ENCODE measurements around the gene RNF103.
"Not testable (repeated sequence)": the region's sequence is repeated elsewhere in the genome, so short reads cannot be mapped to it uniquely, and the experiment has no call there.

The RNF103 gene

GRCh38 chr2:86622519-86623042 is 1.1 kb downstream of the RNF103 start:
- DNase-seq: peak; percentile 56

- no peak for DNase-seq
Observed at GRCh38 chr2:86621280-86621943, 2.3 kb downstream of the RNF103 start.

GRCh38 chr2:86617738-86618137 is 5.9 kb downstream of the RNF103 start:
- no peak for DNase-seq

- DNase-seq: no peak
Observed at GRCh38 chr2:86617153-86617552, 6.5 kb downstream of the RNF103 start.

GRCh38 chr2:86616502-86616901 is 7.2 kb downstream of the RNF103 start:
- DNase-seq: no peak

- no peak for DNase-seq
Observed at GRCh38 chr2:86615596-86615995, 8.1 kb downstream of the RNF103 start.

GRCh38 chr2:86613515-86613914 is 10.2 kb downstream of the RNF103 start:
- no peak for DNase-seq

- no peak for DNase-seq
Observed at GRCh38 chr2:86610871-86611270, 12.8 kb downstream of the RNF103 start.

- DNase-seq: no peak
Observed at GRCh38 chr2:86608832-86609410, 14.7 kb downstream of the RNF103 start.

- no peak for DNase-seq
Observed at GRCh38 chr2:86603905-86604304, 19.8 kb downstream of the RNF103 start.

GRCh38 chr2:86598966-86599365 is 24.7 kb downstream of the RNF103 start:
- no peak for DNase-seq

- no peak for DNase-seq
Observed at GRCh38 chr2:86596118-86596517, 27.5 kb downstream of the RNF103 start.

GRCh38 chr2:86593266-86593665 is 30.4 kb downstream of the RNF103 start:
- DNase-seq: no peak

- DNase-seq: no peak
Observed at GRCh38 chr2:86592547-86593230, 31.0 kb downstream of the RNF103 start.

- DNase-seq: not testable (repeated sequence)
Observed at GRCh38 chr2:86589701-86590100, 34.0 kb downstream of the RNF103 start.

GRCh38 chr2:86584151-86584913 is 39.3 kb downstream of the RNF103 start:
- no peak for DNase-seq

GRCh38 chr2:86580560-86580959 is 43.1 kb downstream of the RNF103 start:
- DNase-seq: no peak

GRCh38 chr2:86577817-86578456 is 45.7 kb downstream of the RNF103 start:
- no peak for DNase-seq

GRCh38 chr2:86570059-86570458 is 53.6 kb downstream of the RNF103 start:
- no peak for DNase-seq

- DNase-seq: no peak
Observed at GRCh38 chr2:86566821-86567190, 56.9 kb downstream of the RNF103 start.

GRCh38 chr2:86566158-86566820 is 57.4 kb downstream of the RNF103 start:
- no peak for DNase-seq

GRCh38 chr2:86563650-86564061 is 60.0 kb downstream of the RNF103 start:
- DNase-seq: no peak

All from right hindlimb (tissue), 1 donor.